Coronary artery (tissue), 2 donors: ENCODE measurements around the gene C19orf12.

Experiments
- DNase-seq: peaks from one replicate; pipeline ENCODE4 v3.0.0-alpha.2; 2017; ENCODE audit warnings: low spot score
- H3K27ac ChIP-seq, 2 donors: fragments of 200-600 bp; sonication (generic); one replicate each; pipeline ENCODE4 v1.5.1; 2016 to 2019
- H3K4me3 ChIP-seq: fragments of 200-600 bp; sonication (generic); 2 replicates; pipeline ENCODE4 v1.5.1; 2016; ENCODE audit warnings: mild to moderate bottlenecking, moderate library complexity
- CTCF ChIP-seq: fragments of 200-600 bp; sonication (generic); IDR thresholded peaks from one replicate; pipeline ENCODE4 v1.5.1; 2019; ENCODE audit warnings: antibody characterized with exemption

Gene C19orf12

GRCh38 chr19:29680937-29681336 lies 34.1 kb downstream of the C19orf12 start:
- peak overlapping the region; percentile 27 to 62 for H3K27ac ChIP-seq
- no peak overlapping the region for H3K4me3 ChIP-seq
- no peak for TF ChIP-seq CTCF
- DNase-seq, result no peak

GRCh38 chr19:29680447-29680846 lies 34.6 kb downstream of the C19orf12 start:
- H3K4me3 ChIP-seq, result no peak overlapping the region
- H3K27ac ChIP-seq, result peak overlapping the region; percentile 27 to 62
- TF ChIP-seq CTCF, result no peak
- no peak for DNase-seq

- Histone ChIP-seq H3K4me3 (no peak overlapping the region), H3K27ac (peak overlapping the region in 1 of 2 donors; percentile 62)
- TF ChIP-seq CTCF, result no peak
- DNase-seq, result no peak
These were observed 35.4 kb downstream of the C19orf12 start for GRCh38 chr19:29679598-29680210.

- no peak for DNase-seq
- H3K4me3 ChIP-seq, result no peak overlapping the region
- H3K27ac ChIP-seq, result peak overlapping the region in 1 of 2 donors; percentile 76
- TF ChIP-seq CTCF, result no peak
These were observed 36.5 kb downstream of the C19orf12 start for GRCh38 chr19:29678484-29679106.

GRCh38 chr19:29677001-29677817 lies 37.9 kb downstream of the C19orf12 start:
- no peak overlapping the region for H3K4me3 ChIP-seq
- DNase-seq, result no peak
- TF ChIP-seq CTCF, result no peak
- H3K27ac ChIP-seq, result peak overlapping the region in 1 of 2 donors; percentile 42

GRCh38 chr19:29676586-29676985 lies 38.5 kb downstream of the C19orf12 start:
- DNase-seq, result no peak
- no peak overlapping the region for H3K4me3 ChIP-seq
- TF ChIP-seq CTCF, result no peak
- H3K27ac ChIP-seq, result peak overlapping the region in 1 of 2 donors; percentile 42
